ENCODE results near the gene C6orf120. TPM values are rescaled to one million over a fixed set of nuclear protein-coding genes. Genes with fewer than 3 reads are reported as not detected.

Gene C6orf120
- total and polyA plus RNA-seq, 2 of the 13 experiments (the other 11 are each of a cell fraction or from before 2014, with no cell fraction given), result 21.7 to 29.9 TPM

GRCh38 chr6:169725125-169726048 is 23.5 kb downstream of the C6orf120 start (continued):
- TF ChIP-seq TFE3 (CRISPR knock-in tag; IDR thresholded peaks at IDR 0.05) (peak; percentile 56; the same call in 1 of the 2 replicates), FOSL2 (CRISPR knock-in tag; IDR thresholded peaks at IDR 0.05) (peak; percentile 97), NFKB2 (CRISPR knock-in tag; IDR thresholded peaks at IDR 0.05; ENCODE audit: borderline replicate concordance) (peak; percentile 82; the same call in 1 of the 2 replicates), ZBED4 (CRISPR knock-in tag; IDR thresholded peaks at IDR 0.05; ENCODE audit: borderline replicate concordance) (no peak), NFIC (IDR thresholded peaks at IDR 0.05; ENCODE audit: low read length) (peak; percentile 77), ZNF205 (CRISPR knock-in tag; IDR thresholded peaks at IDR 0.05) (peak; percentile 46), ZNF816 (CRISPR knock-in tag; IDR thresholded peaks at IDR 0.05; ENCODE audit: borderline replicate concordance) (0 out of 2 replicates have a peak, but pooled peaks have one; percentile 50), TSC22D2 (CRISPR knock-in tag; IDR thresholded peaks at IDR 0.05; ENCODE audit: borderline replicate concordance) (0 out of 2 replicates have a peak, but pooled peaks have one; percentile 29), ZNF136 (CRISPR knock-in tag; IDR thresholded peaks at IDR 0.05; ENCODE audit: low read depth) (0 out of 2 replicates have a peak, but pooled peaks have one; percentile 90), TCF7 (IDR thresholded peaks at IDR 0.05; ENCODE audit: low read depth) (peak; percentile 78), SALL2 (CRISPR knock-in tag; IDR thresholded peaks at IDR 0.05) (peak; percentile 66; the same call in 1 of the 2 replicates), TAF15 (IDR thresholded peaks at IDR 0.05; ENCODE audit: low read depth, low read length, poor library complexity, severe bottlenecking) (no peak), LBX2 (CRISPR knock-in tag; IDR thresholded peaks at IDR 0.05; ENCODE audit: borderline replicate concordance) (no peak), GATAD2A (CRISPR knock-in tag; IDR thresholded peaks at IDR 0.05) (peak; percentile 92), XBP1 (CRISPR knock-in tag; IDR thresholded peaks at IDR 0.05) (no peak), ZNF430 (CRISPR knock-in tag; IDR thresholded peaks at IDR 0.05) (peak; percentile 73; the same call in 1 of the 2 replicates), HIC2 (CRISPR knock-in tag; IDR thresholded peaks at IDR 0.05; ENCODE audit: low read depth) (no peak; the same call in none of the 2 replicates), SCMH1 (CRISPR knock-in tag; IDR thresholded peaks at IDR 0.05; ENCODE audit: borderline replicate concordance) (no peak), NR2F6 (IDR thresholded peaks at IDR 0.05) (peak; percentile 98), NR2F6 (CRISPR knock-in tag; IDR thresholded peaks at IDR 0.05) (peak; percentile 98), SKI (IDR thresholded peaks at IDR 0.05; ENCODE audit: partially characterized antibody) (peak; percentile 48), EED (CRISPR knock-in tag; IDR thresholded peaks at IDR 0.05) (0 out of 2 replicates have a peak, but pooled peaks have one; percentile 44), JDP2 (CRISPR knock-in tag; IDR thresholded peaks at IDR 0.05; ENCODE audit: borderline replicate concordance) (no peak)
